ENCODE data around the gene ERICH6. TPM values are rescaled to one million over a fixed set of nuclear protein-coding genes. Genes with fewer than 3 reads are reported as not detected.

The ERICH6 gene
- total RNA-seq, 6 donors from 2014 or later = 2.1 TPM; not detected in 5

DNA sequence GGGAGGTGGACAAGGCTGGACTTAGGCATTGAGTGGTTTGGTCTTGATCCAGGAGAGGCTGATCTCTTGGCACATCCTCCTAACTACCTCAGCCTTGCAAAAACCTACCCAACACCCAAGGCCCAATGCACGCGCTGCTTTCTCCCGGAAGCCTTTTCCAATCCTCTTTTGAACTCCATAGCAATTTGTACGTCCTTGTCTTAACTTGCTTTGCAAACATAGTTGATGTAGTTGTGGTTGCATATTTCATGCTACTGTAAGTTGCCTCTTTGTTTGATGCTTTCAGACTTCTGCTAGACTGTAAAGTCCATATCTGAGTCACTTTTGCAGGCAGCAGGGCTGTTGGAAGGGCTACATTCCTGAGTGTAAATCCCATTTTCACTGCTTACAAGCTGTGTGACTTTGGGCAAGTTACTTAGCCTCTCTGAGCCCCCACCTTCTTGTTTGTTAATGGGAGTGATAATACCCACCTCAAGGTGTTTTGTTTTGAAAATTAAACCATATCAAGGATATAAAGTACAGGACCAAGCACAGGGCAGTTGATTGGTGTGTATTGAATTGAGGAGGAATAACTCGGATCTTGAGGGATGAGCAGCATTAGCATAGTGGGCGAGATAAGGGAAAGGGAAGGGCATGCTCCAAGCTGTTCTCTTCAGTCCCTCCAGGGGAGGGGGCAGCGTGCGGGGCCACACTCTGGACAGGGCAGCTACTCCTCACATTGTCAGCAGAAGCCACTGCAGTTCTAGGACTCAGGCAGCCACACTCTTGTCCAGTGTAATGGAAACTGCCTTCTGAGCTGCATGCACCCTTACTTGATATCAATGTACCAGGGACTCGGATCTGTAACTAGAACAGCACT, 30.4 kb upstream of the ERICH6 start:
- Histone ChIP-seq H3K9me3 (no peaks in the 10 kb centered on the region), H3K4me1 (peaks cover 4 to 14% (median 12%) of the 10 kb centered on the region in 4 donors), H3K4me3 (no peak overlapping the region), H3K36me3 (no peaks in the 10 kb centered on the region), H3K27me3 (no peaks in the 10 kb centered on the region), H3K27ac (no peak overlapping the region)
- ATAC-seq (ENCODE audit: low FRiP score in 2 of 2) = peak in 1 of 2 donors; percentile 23
- TF ChIP-seq EP300 (IDR thresholded peaks at IDR 0.05) (no peak), POLR2AphosphoS5 (IDR thresholded peaks at IDR 0.05) (no peak), POLR2A (IDR thresholded peaks at IDR 0.05) (no peak)
- TF ChIP-seq, protein P1, sequence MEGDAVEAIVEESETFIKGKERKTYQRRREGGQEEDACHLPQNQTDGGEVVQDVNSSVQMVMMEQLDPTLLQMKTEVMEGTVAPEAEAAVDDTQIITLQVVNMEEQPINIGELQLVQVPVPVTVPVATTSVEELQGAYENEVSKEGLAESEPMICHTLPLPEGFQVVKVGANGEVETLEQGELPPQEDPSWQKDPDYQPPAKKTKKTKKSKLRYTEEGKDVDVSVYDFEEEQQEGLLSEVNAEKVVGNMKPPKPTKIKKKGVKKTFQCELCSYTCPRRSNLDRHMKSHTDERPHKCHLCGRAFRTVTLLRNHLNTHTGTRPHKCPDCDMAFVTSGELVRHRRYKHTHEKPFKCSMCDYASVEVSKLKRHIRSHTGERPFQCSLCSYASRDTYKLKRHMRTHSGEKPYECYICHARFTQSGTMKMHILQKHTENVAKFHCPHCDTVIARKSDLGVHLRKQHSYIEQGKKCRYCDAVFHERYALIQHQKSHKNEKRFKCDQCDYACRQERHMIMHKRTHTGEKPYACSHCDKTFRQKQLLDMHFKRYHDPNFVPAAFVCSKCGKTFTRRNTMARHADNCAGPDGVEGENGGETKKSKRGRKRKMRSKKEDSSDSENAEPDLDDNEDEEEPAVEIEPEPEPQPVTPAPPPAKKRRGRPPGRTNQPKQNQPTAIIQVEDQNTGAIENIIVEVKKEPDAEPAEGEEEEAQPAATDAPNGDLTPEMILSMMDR (IDR thresholded peaks at IDR 0.05) = no peak
- peak in 1 of 2 donors; percentile 31 for DNase-seq
- 87 to 88% methylated on average over 9 of the region's 9 CpGs for WGBS, 2 donors

DNA sequence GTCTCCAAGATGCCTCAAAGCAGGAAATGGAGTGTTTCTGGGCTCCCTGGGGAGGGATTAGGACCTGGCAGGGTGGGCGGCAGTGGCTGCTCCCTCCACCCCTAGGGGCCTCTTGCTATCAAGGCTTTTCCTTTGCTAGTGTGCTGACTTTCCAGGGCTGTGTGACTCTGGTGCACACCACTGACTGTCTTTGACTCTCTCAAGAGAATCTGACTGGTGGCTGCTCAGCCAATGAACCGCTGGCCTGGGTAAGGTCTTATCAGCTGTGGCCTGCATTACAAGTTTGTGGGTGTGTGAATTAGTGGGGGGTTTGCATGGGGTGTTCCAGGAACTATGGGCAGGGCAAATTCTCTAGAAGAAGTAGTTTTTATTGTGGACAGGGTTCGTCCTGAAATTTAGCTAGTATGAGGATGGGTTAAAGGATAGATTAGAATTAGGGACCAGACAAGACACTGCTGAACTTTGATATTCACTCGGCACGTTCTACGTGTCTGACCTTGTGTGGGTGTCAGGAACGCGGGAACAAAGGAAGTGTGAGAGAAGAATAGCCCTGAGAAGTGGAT, 29.7 kb upstream of the ERICH6 start:
- Histone ChIP-seq H3K27me3 (no peaks in the 10 kb centered on the region), H3K9me3 (no peaks in the 10 kb centered on the region), H3K27ac (no peak overlapping the region), H3K4me1 (peaks cover 4 to 12% (median 10%) of the 10 kb centered on the region in 4 donors), H3K36me3 (no peaks in the 10 kb centered on the region), H3K4me3 (no peak overlapping the region)
- WGBS, 2 donors = 78 to 84% methylated on average over 8 of the region's 8 CpGs
- ATAC-seq (ENCODE audit: low FRiP score in 2 of 2) = peak in 1 of 2 donors; percentile 13
- TF ChIP-seq EP300 (IDR thresholded peaks at IDR 0.05) = no peak
- TF ChIP-seq, protein P1 (IDR thresholded peaks at IDR 0.05) = no peak
- no peak for TF ChIP-seq POLR2A (IDR thresholded peaks at IDR 0.05)
- TF ChIP-seq POLR2AphosphoS5 (IDR thresholded peaks at IDR 0.05) = no peak
- no peak for DNase-seq

DNA sequence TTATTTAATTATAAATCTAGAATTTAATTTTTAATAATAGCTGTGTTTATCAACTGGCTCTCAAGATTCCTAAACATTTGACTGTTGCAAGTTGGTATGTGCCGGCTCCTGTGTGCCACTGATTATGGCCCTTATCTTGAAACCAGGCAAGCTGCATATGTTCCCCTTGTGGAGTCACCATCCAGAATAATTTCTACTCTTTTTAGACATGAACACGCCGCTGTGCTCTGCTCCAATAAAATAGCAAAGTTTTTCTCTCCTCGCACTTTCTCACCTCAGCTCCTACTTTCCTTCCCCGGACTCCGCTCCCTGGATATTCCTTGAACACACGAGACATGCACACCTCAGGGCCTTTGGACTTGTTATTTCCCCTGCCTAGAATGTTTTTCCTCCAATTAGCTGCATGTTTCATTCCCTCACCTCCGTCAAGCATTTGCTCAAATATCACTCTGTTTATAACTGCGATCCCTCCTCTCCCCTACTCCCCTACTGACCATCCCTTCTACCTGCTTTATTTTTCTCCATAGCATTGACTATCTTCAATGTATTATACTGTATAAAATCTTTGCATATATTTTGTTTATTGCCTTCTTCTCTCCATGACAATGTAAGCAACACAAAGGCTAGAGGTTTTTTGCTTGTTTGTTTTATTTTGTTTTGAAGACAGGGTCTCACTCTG, 26.1 kb upstream of the ERICH6 start:
- H3K36me3 ChIP-seq = no peaks in the 10 kb centered on the region
- no peaks in the 10 kb centered on the region for H3K27me3 ChIP-seq
- no peaks in the 10 kb centered on the region for H3K4me1 ChIP-seq
- H3K27ac ChIP-seq = no peak overlapping the region
- no peak for TF ChIP-seq POLR2A (IDR thresholded peaks at IDR 0.05)
- no peak for TF ChIP-seq POLR2AphosphoS5 (IDR thresholded peaks at IDR 0.05)
- TF ChIP-seq, protein P1 (IDR thresholded peaks at IDR 0.05) = no peak
- no peak for TF ChIP-seq EP300 (IDR thresholded peaks at IDR 0.05)
- WGBS, 2 donors = 93 to 94% methylated on average over 9 of the region's 9 CpGs
- no peaks in the 10 kb centered on the region for H3K9me3 ChIP-seq
- DNase-seq (no peak), ATAC-seq (ENCODE audit: low FRiP score in 2 of 2) (no peak)
- no peak overlapping the region for H3K4me3 ChIP-seq

DNA sequence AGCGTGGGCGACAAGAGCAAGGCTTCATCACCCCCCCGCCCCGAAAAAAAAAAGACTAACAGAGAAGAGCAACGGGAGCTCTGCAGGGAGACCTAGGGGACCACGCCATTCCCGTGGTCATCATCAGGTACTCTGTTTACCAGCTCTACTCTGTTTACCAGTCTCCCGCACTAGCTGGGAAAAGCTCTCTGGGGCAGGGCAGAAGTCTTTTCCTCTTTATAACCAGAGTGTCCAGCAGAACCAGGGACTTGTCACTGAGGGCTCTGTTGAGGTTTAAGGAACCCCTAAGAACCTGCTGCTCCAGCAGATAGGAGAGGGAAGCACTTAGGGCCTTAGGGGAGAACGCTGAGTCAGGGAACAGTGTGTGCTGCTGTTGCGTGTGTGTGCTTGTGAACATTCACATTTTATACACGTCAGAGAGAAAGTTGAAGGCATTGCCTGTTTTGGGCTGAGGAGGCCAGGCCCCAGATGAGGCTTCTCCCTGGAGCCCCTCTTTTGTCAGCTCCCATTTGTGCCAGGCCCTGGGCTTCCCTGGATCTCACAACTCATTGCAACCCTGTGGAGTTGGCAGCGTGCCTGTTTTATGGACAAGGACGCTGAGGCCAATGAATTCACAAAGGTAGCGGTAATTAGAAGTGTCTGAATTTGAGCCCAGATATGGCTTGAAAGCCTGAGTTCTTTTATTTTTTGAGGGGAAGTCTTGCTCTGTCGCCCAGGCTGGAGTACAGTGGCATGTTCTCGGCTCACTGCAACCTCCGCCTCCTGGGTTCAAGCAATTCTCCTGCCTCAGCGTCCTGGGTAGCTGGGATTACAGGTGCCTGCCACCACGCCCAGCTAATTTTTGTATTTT, 24.2 kb upstream of the ERICH6 start:
- DNase-seq (peak in 1 of 2 donors; percentile 50), ATAC-seq (ENCODE audit: low FRiP score in 2 of 2) (peak in 1 of 2 donors; percentile 89)
- 83 to 89% methylated on average over 19 of the region's 19 CpGs for WGBS, 2 donors
- TF ChIP-seq, protein P1 (IDR thresholded peaks at IDR 0.05) = no peak
- TF ChIP-seq EP300 (IDR thresholded peaks at IDR 0.05) (peak in 2 of 4 donors; percentile 70 to 76), POLR2AphosphoS5 (IDR thresholded peaks at IDR 0.05) (peak in 1 of 2 donors; percentile 71), POLR2A (IDR thresholded peaks at IDR 0.05) (peak in 1 of 4 donors; percentile 72)
- Histone ChIP-seq H3K36me3 (no peaks in the 10 kb centered on the region), H3K9me3 (no peaks in the 10 kb centered on the region), H3K27me3 (no peaks in the 10 kb centered on the region), H3K27ac (peak overlapping the region in 3 of 4 donors; percentile 36 to 69 (median 45)), H3K4me1 (no peaks in the 10 kb centered on the region), H3K4me3 (no peak overlapping the region)
